Lung (tissue), 12 donors: ENCODE results near the gene CRACDL. TPM values are rescaled to one million over a fixed set of nuclear protein-coding genes. Genes with fewer than 3 reads are reported as not detected.

Source experiments
- ATAC-seq: fragments of 200-7000 bp; cut with Tn5 transposase; one replicate; pipeline ENCODE4 v1.9.1; 2020; ENCODE audit warnings: moderate number of reproducible peaks; ENCODE audit not compliant: insufficient read depth, low FRiP score
- DNase-seq, 3 donors: peaks; one replicate each; pipeline ENCODE4 v3.0.0-alpha.2; 2013 to 2017
- H3K27ac ChIP-seq, 2 donors: one replicate each; pipeline ENCODE4 v1.5.1; 2013; ENCODE audit warnings: mild to moderate bottlenecking in 2 of 2, moderate library complexity in 2 of 2, control low read depth in 1 of 2, inconsistent platforms in 1 of 2, low read depth in 1 of 2, low read length in 1 of 2
- H3K27me3 ChIP-seq, 3 donors: one replicate each; pipeline ENCODE4 v1.5.1; 2013; ENCODE audit warnings: low read length in 2 of 3; ENCODE audit not compliant: control insufficient read depth in 3 of 3, insufficient read depth in 3 of 3
- H3K36me3 ChIP-seq, 4 donors: one replicate each; pipeline ENCODE4 v1.5.1; 2013; ENCODE audit warnings: low read length in 4 of 4, mild to moderate bottlenecking in 1 of 4, moderate library complexity in 1 of 4; ENCODE audit not compliant: control insufficient read depth in 4 of 4, insufficient read depth in 4 of 4
- H3K4me1 ChIP-seq, 5 donors: one replicate each; pipeline ENCODE4 v1.5.1; 2013; ENCODE audit warnings: low read length in 5 of 5, mild to moderate bottlenecking in 2 of 5, moderate library complexity in 1 of 5; ENCODE audit not compliant: control insufficient read depth in 5 of 5, insufficient read depth in 5 of 5
- H3K4me3 ChIP-seq: one replicate; pipeline ENCODE4 v1.5.1; 2013; ENCODE audit warnings: mild to moderate bottlenecking, control low read depth, moderate library complexity
- H3K9ac ChIP-seq, 2 donors: one replicate each; pipeline ENCODE4 v1.5.1; 2013; ENCODE audit warnings: low read length in 2 of 2, control low read depth in 1 of 2; ENCODE audit not compliant: insufficient read depth in 1 of 2
- H3K9me3 ChIP-seq, 4 donors: one replicate each; pipeline ENCODE4 v1.5.1; 2013; ENCODE audit warnings: low read length in 3 of 4, mild to moderate bottlenecking in 1 of 4, moderate library complexity in 1 of 4; ENCODE audit not compliant: control insufficient read depth in 4 of 4, insufficient read depth in 3 of 4
- WGBS, 2 donors: extraction: QIAGEN DNeasy Blood & Tissue Kit; methylation state at CpG; one replicate each; pipeline ENCODE4 v1.1.7; 2013; 5-methylcytosine and 5-hydroxymethylcytosine counted together
- polyA plus RNA-seq, 2 donors: library from polyadenylated mRNA; stranded (reverse); fragments of 200-250 nt; gene quantifications; one replicate each; pipeline ENCODE4 v1.2.1, GENCODE V29; 2013
- total RNA-seq, 2 donors: library from RNA; depleted of rRNA in 1 of 2; stranded (reverse); fragments of >200 nt in 1 of 2; gene quantifications; one replicate each; pipeline ENCODE4 v1.2.1, GENCODE V29; 2014 to 2021
- TF ChIP-seq, protein P1 (sequence below): IDR thresholded peaks from 2 replicates; pipeline ENCODE4 v1.5.1; 2012; ENCODE audit warnings: mild to moderate bottlenecking; ENCODE audit errors: control extremely low read depth, extremely low read depth
- donor health status: control.
- donor health status: control.
- donor health status: Bipolar disorder and iron deficiency.
- donor health status: healthy.
- donor health status: DM: yes; HTN: yes; CAD: no.

CRACDL gene
- total and polyA plus RNA-seq, 4 donors: 8.9 to 28.3 (median 13.2) TPM

GRCh38 chr2:98777710-98778109 lies 158.3 kb downstream of the CRACDL start:
- TF ChIP-seq, protein P1, sequence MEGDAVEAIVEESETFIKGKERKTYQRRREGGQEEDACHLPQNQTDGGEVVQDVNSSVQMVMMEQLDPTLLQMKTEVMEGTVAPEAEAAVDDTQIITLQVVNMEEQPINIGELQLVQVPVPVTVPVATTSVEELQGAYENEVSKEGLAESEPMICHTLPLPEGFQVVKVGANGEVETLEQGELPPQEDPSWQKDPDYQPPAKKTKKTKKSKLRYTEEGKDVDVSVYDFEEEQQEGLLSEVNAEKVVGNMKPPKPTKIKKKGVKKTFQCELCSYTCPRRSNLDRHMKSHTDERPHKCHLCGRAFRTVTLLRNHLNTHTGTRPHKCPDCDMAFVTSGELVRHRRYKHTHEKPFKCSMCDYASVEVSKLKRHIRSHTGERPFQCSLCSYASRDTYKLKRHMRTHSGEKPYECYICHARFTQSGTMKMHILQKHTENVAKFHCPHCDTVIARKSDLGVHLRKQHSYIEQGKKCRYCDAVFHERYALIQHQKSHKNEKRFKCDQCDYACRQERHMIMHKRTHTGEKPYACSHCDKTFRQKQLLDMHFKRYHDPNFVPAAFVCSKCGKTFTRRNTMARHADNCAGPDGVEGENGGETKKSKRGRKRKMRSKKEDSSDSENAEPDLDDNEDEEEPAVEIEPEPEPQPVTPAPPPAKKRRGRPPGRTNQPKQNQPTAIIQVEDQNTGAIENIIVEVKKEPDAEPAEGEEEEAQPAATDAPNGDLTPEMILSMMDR: no peak

GRCh38 chr2:98777076-98777475 lies 158.9 kb downstream of the CRACDL start:
- no peak overlapping the region for H3K4me3 ChIP-seq
- no peaks in the 10 kb centered on the region for H3K36me3 ChIP-seq
- no peaks in the 10 kb centered on the region for H3K9me3 ChIP-seq
- H3K9ac ChIP-seq: no peak overlapping the region
- ATAC-seq (no peak), DNase-seq (no peak)
- TF ChIP-seq, protein P1: no peak
- H3K4me1 ChIP-seq: peaks cover 0 to 18% (median 6%) of the 10 kb centered on the region in 5 donors
- no peak overlapping the region for H3K27ac ChIP-seq
- peaks cover 0 to 2% (median 0%) of the 10 kb centered on the region in 3 donors for H3K27me3 ChIP-seq
- 88 to 96% methylated on average over 6 of the region's 6 CpGs for WGBS, 2 donors

More at GRCh38 chr2:98777710-98778109, 158.3 kb downstream of the CRACDL start:
- H3K36me3 ChIP-seq: no peaks in the 10 kb centered on the region
- no peak overlapping the region for H3K9ac ChIP-seq
- peaks cover 0 to 1% (median 0%) of the 10 kb centered on the region in 3 donors for H3K27me3 ChIP-seq
- DNase-seq (no peak), ATAC-seq (no peak)
- no peaks in the 10 kb centered on the region for H3K9me3 ChIP-seq
- peaks cover 0 to 18% (median 6%) of the 10 kb centered on the region in 5 donors for H3K4me1 ChIP-seq
- no peak overlapping the region for H3K27ac ChIP-seq
- WGBS, 2 donors: 100% methylated on average over 1 of the region's 1 CpG
- no peak overlapping the region for H3K4me3 ChIP-seq

DNA sequence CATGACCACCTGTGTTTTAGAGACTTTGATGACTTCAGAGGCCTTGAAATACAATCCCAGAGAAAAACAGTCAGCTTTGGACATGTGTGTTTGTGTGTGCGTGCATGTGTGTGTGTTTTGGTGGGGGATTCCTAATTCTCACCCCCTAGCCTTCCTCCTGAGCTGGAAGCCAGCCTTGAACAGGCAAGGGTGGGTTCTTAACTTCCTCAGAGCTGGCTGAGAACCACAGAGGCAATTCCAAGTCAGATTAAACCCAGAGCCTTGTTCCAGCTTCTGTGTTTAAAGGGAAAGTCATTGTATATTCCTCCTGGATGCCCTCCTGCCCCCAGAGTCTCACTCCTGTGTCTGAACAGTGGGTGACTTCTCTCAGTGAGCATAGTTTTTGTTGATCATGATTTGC lies 159.9 kb downstream of the CRACDL start:
- TF ChIP-seq, protein P1: no peak
- H3K9me3 ChIP-seq: no peaks in the 10 kb centered on the region
- H3K4me3 ChIP-seq: no peak overlapping the region
- DNase-seq (no peak), ATAC-seq (no peak)
- 80 to 93% methylated on average over 1 of the region's 1 CpG for WGBS, 2 donors
- H3K4me1 ChIP-seq: peaks cover 0 to 18% (median 6%) of the 10 kb centered on the region in 5 donors
- no peak overlapping the region for H3K9ac ChIP-seq
- H3K27me3 ChIP-seq: peaks cover 0 to 9% (median 0%) of the 10 kb centered on the region in 3 donors
- H3K36me3 ChIP-seq: no peaks in the 10 kb centered on the region
- peak overlapping the region in 1 of 2 donors; percentile 4 for H3K27ac ChIP-seq
